ENCODE results near the gene LCE1C.

The LCE1C gene

DNA sequence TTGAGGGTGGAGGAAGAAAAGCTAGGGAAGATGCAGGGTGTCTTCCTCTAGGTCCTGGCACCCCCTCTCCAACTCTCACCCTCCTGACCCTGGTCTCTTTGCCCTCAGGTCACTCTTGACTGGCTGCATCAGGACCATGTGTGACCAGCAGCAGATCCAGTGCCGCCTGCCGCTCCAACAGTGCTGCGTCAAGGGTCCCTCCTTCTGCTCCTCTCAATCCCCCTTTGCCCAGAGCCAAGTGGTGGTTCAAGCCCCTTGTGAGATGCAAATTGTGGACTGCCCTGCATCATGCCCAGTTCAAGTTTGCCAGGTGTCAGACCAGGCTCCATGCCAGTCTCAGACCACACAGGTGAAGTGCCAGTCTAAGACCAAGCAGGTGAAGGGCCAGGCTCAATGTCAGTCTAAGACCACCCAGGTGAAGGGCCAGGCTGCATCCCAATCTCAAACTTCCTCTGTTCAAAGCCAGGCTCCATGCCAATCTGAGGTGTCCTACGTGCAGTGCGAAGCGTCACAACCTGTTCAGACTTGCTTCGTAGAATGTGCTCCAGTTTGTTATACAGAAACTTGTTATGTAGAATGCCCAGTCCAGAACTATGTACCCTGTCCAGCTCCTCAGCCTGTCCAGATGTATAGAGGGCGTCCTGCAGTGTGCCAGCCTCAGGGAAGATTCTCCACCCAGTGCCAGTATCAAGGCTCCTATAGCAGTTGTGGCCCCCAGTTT lies 46.8 kb downstream of the LCE1C start:
- no peak for DNase-seq

DNA sequence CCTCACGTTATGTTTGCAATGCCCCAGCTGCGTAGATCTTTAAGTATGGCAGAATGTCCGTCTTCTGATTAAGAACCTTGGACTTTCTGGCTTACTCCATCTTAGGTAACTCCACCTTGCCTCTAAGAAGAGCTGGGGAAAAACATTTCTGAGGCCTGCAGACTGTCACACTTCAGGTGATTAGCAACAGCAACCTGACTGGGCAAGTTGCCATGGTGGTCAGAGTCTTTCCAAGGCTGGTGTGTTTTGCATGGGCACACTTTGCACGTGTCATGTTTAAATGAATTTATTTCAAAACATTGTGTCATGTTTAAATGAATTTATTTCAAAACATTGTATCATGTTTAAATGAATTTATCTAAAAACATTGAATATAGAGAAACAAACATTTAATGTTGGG lies 47.8 kb downstream of the LCE1C start:
- DNase-seq = no peak

DNA sequence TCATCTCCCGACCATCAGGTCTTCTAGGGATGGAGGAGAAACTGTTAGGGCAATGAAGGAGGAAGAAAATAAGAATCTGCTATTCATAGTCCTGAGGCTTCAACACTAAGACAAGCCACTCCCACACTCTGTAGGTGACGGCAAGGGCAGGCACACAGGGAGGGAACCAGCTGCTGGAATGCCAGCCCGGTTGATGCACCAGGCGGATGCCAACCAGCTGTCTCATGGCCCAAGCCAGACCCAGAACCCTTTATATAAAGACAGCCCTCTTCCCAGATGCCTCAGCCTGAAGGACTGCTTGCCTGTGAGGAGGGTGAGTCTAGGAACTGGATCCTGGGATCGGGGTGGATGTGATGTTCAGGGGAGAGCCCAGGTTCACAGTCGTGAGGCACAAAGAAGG lies 48.7 kb downstream of the LCE1C start, which contains the start of gene KPRP:
TSS of gene KPRP (plus strand) at position 279 of the 400 bp plus-strand sequence. CDS start 1,564 bp downstream, outside the sequence.
- DNase-seq = no peak

DNA sequence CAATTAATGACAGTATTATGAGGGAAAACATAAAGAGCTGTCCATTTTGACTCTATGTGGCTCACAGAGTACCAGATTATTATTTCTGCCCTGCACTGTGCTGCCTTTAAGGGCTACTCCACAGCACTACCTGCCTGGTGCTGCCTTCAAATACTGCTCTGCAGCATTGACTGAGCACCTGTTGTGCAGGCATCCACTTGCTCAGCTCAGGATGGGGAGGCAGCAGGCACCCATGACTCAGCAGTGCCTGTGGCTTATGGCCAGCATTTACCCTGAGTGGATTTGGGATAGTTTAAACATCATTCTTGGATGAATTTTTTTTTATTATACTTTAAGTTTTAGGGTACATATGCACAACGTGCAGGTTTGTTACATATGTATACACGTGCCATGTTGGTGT lies 49.6 kb downstream of the LCE1C start:
- DNase-seq = no peak
